ENCODE data around the gene MAP4K1.

- TF ChIP-seq SIN3A (IDR thresholded peaks at IDR 0.05; ENCODE audit: borderline replicate concordance, insufficient read depth, low read length) (no peak), POLR2AphosphoS5 (IDR thresholded peaks at IDR 0.05; ENCODE audit: low read depth, low read length) (no peak)
Observed at GRCh38 chr19:38606131-38606530, 11.6 kb downstream of the MAP4K1 start.

All from PFSK-1 (cell line).